Gastrocnemius medialis (tissue), 4 donors: ENCODE results near the gene RETN.

Experiments
- POLR2A ChIP-seq, 2 donors: fragments of 450-650 bp; IDR thresholded peaks; one replicate each; pipeline ENCODE4 v1.6.1; 2017; ENCODE audit warnings: antibody characterized with exemption in 2 of 2, mild to moderate bottlenecking in 2 of 2, moderate library complexity in 2 of 2
- TF ChIP-seq, protein P1 (sequence below), 5 experiments: fragments of 450-650 bp in 3 of 5; fragments of 200-600 bp in 2 of 5; sonication (generic) in 2 of 5; IDR thresholded peaks in 4 of 5; conservative IDR thresholded peaks in 1 of 5; 1 replicate in 4 of 5; 2 replicates in 1 of 5; pipeline ENCODE4 v1.5.1; 2016 to 2019; ENCODE audit warnings: antibody characterized with exemption in 5 of 5, mild to moderate bottlenecking in 3 of 5, moderate library complexity in 3 of 5

DNA sequence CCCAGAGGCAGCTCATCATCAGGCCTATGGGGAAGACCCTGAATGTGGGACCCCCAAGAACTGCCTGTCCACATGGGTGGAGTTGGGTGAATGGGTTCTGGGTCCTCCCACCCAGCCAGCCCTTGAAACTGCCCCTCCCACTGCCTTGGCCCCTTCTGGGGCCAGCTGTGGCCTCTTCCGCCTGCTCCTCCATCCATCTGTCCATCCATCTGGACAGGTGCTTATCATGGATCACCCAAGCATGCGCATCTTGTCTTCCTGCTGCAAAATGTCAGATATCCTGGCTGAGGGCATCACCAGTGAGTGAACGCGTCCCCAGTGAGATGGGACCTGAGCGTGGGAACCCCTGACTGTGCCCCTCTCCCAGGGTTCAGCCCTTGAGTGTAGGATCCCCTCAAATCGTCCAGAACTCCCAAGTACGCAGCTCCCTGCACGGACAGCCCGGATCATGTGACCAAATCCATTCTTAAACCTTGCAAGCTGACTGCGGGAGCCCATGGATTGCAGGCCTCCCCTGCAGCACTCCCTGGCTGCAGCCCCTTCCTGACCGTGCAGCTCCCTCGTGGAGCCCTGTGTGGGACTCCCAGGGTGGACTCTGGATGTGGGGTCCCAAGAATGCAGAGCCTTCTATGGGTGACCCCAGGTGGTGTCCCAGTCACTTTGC is 29.9 kb upstream of the RETN start:
- TF ChIP-seq, protein P1, sequence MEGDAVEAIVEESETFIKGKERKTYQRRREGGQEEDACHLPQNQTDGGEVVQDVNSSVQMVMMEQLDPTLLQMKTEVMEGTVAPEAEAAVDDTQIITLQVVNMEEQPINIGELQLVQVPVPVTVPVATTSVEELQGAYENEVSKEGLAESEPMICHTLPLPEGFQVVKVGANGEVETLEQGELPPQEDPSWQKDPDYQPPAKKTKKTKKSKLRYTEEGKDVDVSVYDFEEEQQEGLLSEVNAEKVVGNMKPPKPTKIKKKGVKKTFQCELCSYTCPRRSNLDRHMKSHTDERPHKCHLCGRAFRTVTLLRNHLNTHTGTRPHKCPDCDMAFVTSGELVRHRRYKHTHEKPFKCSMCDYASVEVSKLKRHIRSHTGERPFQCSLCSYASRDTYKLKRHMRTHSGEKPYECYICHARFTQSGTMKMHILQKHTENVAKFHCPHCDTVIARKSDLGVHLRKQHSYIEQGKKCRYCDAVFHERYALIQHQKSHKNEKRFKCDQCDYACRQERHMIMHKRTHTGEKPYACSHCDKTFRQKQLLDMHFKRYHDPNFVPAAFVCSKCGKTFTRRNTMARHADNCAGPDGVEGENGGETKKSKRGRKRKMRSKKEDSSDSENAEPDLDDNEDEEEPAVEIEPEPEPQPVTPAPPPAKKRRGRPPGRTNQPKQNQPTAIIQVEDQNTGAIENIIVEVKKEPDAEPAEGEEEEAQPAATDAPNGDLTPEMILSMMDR (IDR thresholded peaks at IDR 0.05 in 4 of 5, conservative IDR thresholded peaks at IDR 0.05 in 1 of 5): no peak
- no peak for TF ChIP-seq POLR2A (IDR thresholded peaks at IDR 0.05)
